Uterus (tissue), 2 donors: Measurements from ENCODE around the gene STX1B.

ENCODE experiments used
- CTCF ChIP-seq, 4 experiments: fragments of 200-600 bp in 2 of 4; fragments of 450-650 bp in 2 of 4; sonication (generic) in 2 of 4; IDR thresholded peaks; one replicate each; pipeline ENCODE4 v1.5.1; 2016 to 2019; ENCODE audit warnings: antibody characterized with exemption in 4 of 4, mild to moderate bottlenecking in 2 of 4, moderate library complexity in 1 of 4
- POLR2A ChIP-seq, 2 donors: fragments of 450-650 bp; IDR thresholded peaks; one replicate each; pipeline ENCODE4 v1.6.1; 2016; ENCODE audit warnings: antibody characterized with exemption in 2 of 2, mild to moderate bottlenecking in 1 of 2, moderate library complexity in 1 of 2

DNA sequence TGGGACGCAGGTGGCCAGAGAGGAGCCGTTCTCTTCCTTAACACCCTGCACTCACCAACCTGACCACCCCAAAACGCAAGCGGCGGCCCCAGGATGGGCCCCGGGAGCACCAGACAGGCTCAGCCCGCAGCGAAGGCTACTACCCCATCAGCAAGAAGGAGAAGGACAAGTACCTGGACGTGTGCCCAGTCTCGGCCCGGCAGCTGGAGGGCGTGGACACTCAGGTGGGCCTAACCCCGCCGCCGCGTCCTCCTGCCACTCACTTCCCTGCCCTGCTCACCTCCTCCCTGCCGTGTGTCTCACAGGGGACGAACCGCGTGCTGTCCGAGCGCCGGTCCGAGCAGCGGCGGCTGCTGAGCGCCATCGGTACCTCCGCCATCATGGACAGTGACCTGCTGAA lies 30.0 kb downstream of the STX1B start:
- no peak for TF ChIP-seq CTCF (IDR thresholded peaks at IDR 0.05)
- no peak for TF ChIP-seq POLR2A (IDR thresholded peaks at IDR 0.05)
